Naive thymus-derived CD4-positive, alpha-beta T cell (primary cell): ENCODE data around the gene MPDU1. TPM values are rescaled to one million over a fixed set of nuclear protein-coding genes. Genes with fewer than 3 reads are reported as not detected.
A peak's percentile ranks its signal among the peaks of the same experiment; 100 is the strongest.

Source experiments
- ATAC-seq: fragments of 150-1000 bp; cut with Tn5 transposase; 2 replicates; pipeline ENCODE4 v1.10.0; 2021; ENCODE audit warnings: mild to moderate bottlenecking, moderate library complexity
- CTCF ChIA-PET: fragments of 350-600 bp; sonication (Branson Sonifier 250); formaldehyde crosslinking; loops from one replicate; lab custom pipeline; 2021; ENCODE audit warnings: antibody characterized with exemption; lab: Charles Lee
- POLR2A ChIA-PET: fragments of 350-600 bp; sonication (Branson Sonifier 250); formaldehyde crosslinking; loops from one replicate; lab custom pipeline; 2021; ENCODE audit warnings: antibody characterized with exemption, inconsistent platforms; lab: Charles Lee
- DNase-seq, 9 donors: peaks; one replicate each; pipeline versions ENCODE4 v3.0.0 to v3.0.0-alpha.2; 2020 to 2022; ENCODE audit warnings: mixed read lengths in 1 of 9
- H3K27ac ChIP-seq: one replicate; pipeline ENCODE4 v1.7.0; 2013; ENCODE audit warnings: mild to moderate bottlenecking, low read depth, low read length, moderate library complexity
- H3K27me3 ChIP-seq, 2 donors: one replicate each; pipeline ENCODE4 v1.7.0; 2013; ENCODE audit warnings: low read length in 2 of 2, mild to moderate bottlenecking in 2 of 2, moderate library complexity in 2 of 2; ENCODE audit not compliant: control insufficient read depth in 2 of 2, insufficient read depth in 2 of 2
- H3K36me3 ChIP-seq, 3 experiments: 1 replicate in 2 of 3; 2 replicates in 1 of 3; pipeline ENCODE4 v1.7.0; 2013; ENCODE audit warnings: low read length in 3 of 3, mild to moderate bottlenecking in 3 of 3, moderate library complexity in 1 of 3; ENCODE audit not compliant: insufficient read depth in 3 of 3, control insufficient read depth in 2 of 3
- H3K4me1 ChIP-seq, 2 donors: one replicate each; pipeline ENCODE4 v1.7.0; 2013; ENCODE audit warnings: low read length in 2 of 2, mild to moderate bottlenecking in 2 of 2, moderate library complexity in 1 of 2; ENCODE audit not compliant: control insufficient read depth in 2 of 2, insufficient read depth in 2 of 2
- H3K4me3 ChIP-seq: 2 replicates; pipeline ENCODE4 v1.7.0; 2013; ENCODE audit warnings: mild to moderate bottlenecking, low read length
- H3K9me3 ChIP-seq, 3 experiments: 1 replicate in 2 of 3; 2 replicates in 1 of 3; pipeline ENCODE4 v1.7.0; 2013; ENCODE audit warnings: low read length in 3 of 3; ENCODE audit not compliant: control insufficient read depth in 2 of 3
- H3K27ac Mint-ChIP-seq, 9 donors: one replicate each; pipeline ENCODE4 v1.8.0; 2020 to 2022; ENCODE audit warnings: mixed read lengths in 9 of 9, mild to moderate bottlenecking in 8 of 9, moderate library complexity in 5 of 9, inconsistent platforms in 2 of 9
- H3K27me3 Mint-ChIP-seq, 5 donors: one replicate each; pipeline ENCODE4 v1.8.0; 2021 to 2022; ENCODE audit warnings: mixed read lengths in 5 of 5, mild to moderate bottlenecking in 1 of 5
- H3K36me3 Mint-ChIP-seq, 5 donors: one replicate each; pipeline ENCODE4 v1.8.0; 2020 to 2022; ENCODE audit warnings: mixed read lengths in 5 of 5, mild to moderate bottlenecking in 3 of 5, inconsistent platforms in 1 of 5
- H3K4me1 Mint-ChIP-seq, 7 donors: one replicate each; pipeline ENCODE4 v1.8.0; 2020 to 2022; ENCODE audit warnings: mixed read lengths in 7 of 7, mild to moderate bottlenecking in 3 of 7, inconsistent platforms in 1 of 7
- H3K4me3 Mint-ChIP-seq, 10 donors: one replicate each; pipeline ENCODE4 v1.8.0; 2020 to 2022; ENCODE audit warnings: mild to moderate bottlenecking in 10 of 10, mixed read lengths in 10 of 10, moderate library complexity in 6 of 10, inconsistent platforms in 2 of 10
- H3K9me3 Mint-ChIP-seq, 11 donors: one replicate each; pipeline ENCODE4 v1.8.0; 2020 to 2022; ENCODE audit warnings: mixed read lengths in 11 of 11, mild to moderate bottlenecking in 4 of 11, inconsistent platforms in 1 of 11, moderate library complexity in 1 of 11
- intact Hi-C, 2 donors: fragments of 100-400 bp; cut with micrococcal nuclease; formaldehyde crosslinking; loops; one replicate each; pipeline ENCODE4 v1.15.1; 2023
- polyA plus RNA-seq, 2 donors: library from polyadenylated mRNA; unstranded; fragments of 300-500 nt; fragmentation: Illumina TruSeq; gene quantifications; one replicate each; pipeline ENCODE4 v1.2.3, GENCODE V29; 2021
- total RNA-seq, 6 experiments: library from RNA in 5 of 6; stranded (reverse) in 5 of 6; gene quantifications; 1 replicate in 5 of 6; 2 replicates in 1 of 6; pipeline ENCODE4 v1.2.3 and lab custom pipeline; 2021 to 2026

Gene MPDU1
- total and polyA plus RNA-seq, 7 experiments from 2014 or later = 25.4 to 79.8 (median 39.1) TPM

GRCh38 chr17:7558544-7559319 is 24.9 kb upstream of the MPDU1 start, which contains the start of gene TNFSF13:
Gene TNFSF13, plus strand, starts transcription at chr17:7558750. Its CDS starts 290 bp downstream, at chr17:7559040.
- peak within 1 kb of the TSS in 8 of 9 donors; percentile 71 to 95 (median 90) for H3K27ac Mint-ChIP-seq
- Histone ChIP-seq H3K4me3 (no peak within 1 kb of the TSS), H3K27me3 (no peaks in the 10 kb centered on the region), H3K9me3 (no peaks in the 10 kb centered on the region), H3K4me1 (peaks cover 18 to 64% of the 10 kb centered on the region in 2 donors), H3K36me3 (peaks cover 0 to 8% (median 0%) of the 10 kb centered on the region in 3 experiments), H3K27ac (peak within 1 kb of the TSS; percentile 53)
- DNase-seq (peak in 1 of 9 donors; percentile 10), ATAC-seq (no peak)
- ChIA-PET POLR2A (interaction anchor here (0.6 to 3.6 kb wide), 7 partner anchors 25 to 615 kb away, joined by 3 to 20 read pairs (median 4); partner anchors contain the start of genes MPDU1, TMEM102 and ZBTB4), CTCF (interaction anchor here (1.0 to 6.1 kb wide), 6 partner anchors 17 to 44 kb away, joined by 3 to 86 read pairs (median 4); no protein-coding TSS in a partner anchor)
- H3K36me3 Mint-ChIP-seq = peaks cover 0 to 32% (median 10%) of the 10 kb centered on the region in 5 donors
- no peaks in the 10 kb centered on the region for H3K9me3 Mint-ChIP-seq
- H3K27me3 Mint-ChIP-seq = peaks cover 0 to 2% (median 0%) of the 10 kb centered on the region in 5 donors
- intact Hi-C loops = no loop called here
- peaks cover 47 to 67% (median 57%) of the 10 kb centered on the region in 7 donors for H3K4me1 Mint-ChIP-seq
- peak within 1 kb of the TSS; percentile 19 to 93 (median 70) for H3K4me3 Mint-ChIP-seq

GRCh38 chr17:7559320-7560171 is 24.1 kb upstream of the MPDU1 start:
- peaks cover 0 to 16% (median 0%) of the 10 kb centered on the region in 3 experiments for H3K36me3 ChIP-seq
- ATAC-seq = no peak
- intact Hi-C loops = loop anchor here in 1 of 2 donors (1.0 kb wide), 1 partner anchor 203 kb away; no protein-coding TSS in a partner anchor
- H3K4me3 ChIP-seq = no peak overlapping the region
- POLR2A ChIA-PET = interaction anchor here (0.6 to 3.9 kb wide), 18 partner anchors 12 to 345 kb away, joined by 3 to 45 read pairs (median 8); partner anchors contain the start of genes FXR2, MPDU1, POLR2A and SOX15
- Mint-ChIP-seq H3K36me3 (peaks cover 0 to 31% (median 10%) of the 10 kb centered on the region in 5 donors), H3K9me3 (no peaks in the 10 kb centered on the region), H3K4me1 (peaks cover 46 to 68% (median 58%) of the 10 kb centered on the region in 7 donors), H3K27me3 (peaks cover 0 to 2% (median 0%) of the 10 kb centered on the region in 5 donors), H3K4me3 (peak overlapping the region; percentile 29 to 97 (median 93)), H3K27ac (peak overlapping the region; percentile 49 to 100 (median 95))
- CTCF ChIA-PET = interaction anchor here (1.0 to 6.1 kb wide), 19 partner anchors 7 to 224 kb away, joined by 3 to 86 read pairs (median 11); partner anchors contain the start of genes MPDU1, TNFSF12, TP53 and WRAP53
- peaks cover 17 to 64% of the 10 kb centered on the region in 2 donors for H3K4me1 ChIP-seq
- H3K27me3 ChIP-seq = no peaks in the 10 kb centered on the region
- DNase-seq = peak in 1 of 9 donors; percentile 6
- peak overlapping the region; percentile 92 for H3K27ac ChIP-seq
- H3K9me3 ChIP-seq = no peaks in the 10 kb centered on the region

- POLR2A ChIA-PET = interaction anchor here (0.6 to 3.9 kb wide), 25 partner anchors 8 to 205 kb away, joined by 3 to 45 read pairs (median 8); partner anchors contain the start of genes FXR2, MPDU1, POLR2A and SOX15
- peaks cover 0 to 2% (median 0%) of the 10 kb centered on the region in 5 donors for H3K27me3 Mint-ChIP-seq
- ATAC-seq = peak; percentile 44
Measured at GRCh38 chr17:7560172-7561027, 23.3 kb upstream of the MPDU1 start.

GRCh38 chr17:7561028-7561575 is 22.6 kb upstream of the MPDU1 start:
- peaks cover 0 to 2% (median 0%) of the 10 kb centered on the region in 5 donors for H3K27me3 Mint-ChIP-seq
- no peaks in the 10 kb centered on the region for H3K9me3 ChIP-seq
- peak overlapping the region; percentile 96 for H3K4me3 ChIP-seq
- peaks cover 33 to 55% (median 49%) of the 10 kb centered on the region in 7 donors for H3K4me1 Mint-ChIP-seq
- H3K27me3 ChIP-seq = no peaks in the 10 kb centered on the region
- peaks cover 0 to 23% (median 4%) of the 10 kb centered on the region in 5 donors for H3K36me3 Mint-ChIP-seq
- H3K4me1 ChIP-seq = peaks cover 17 to 54% of the 10 kb centered on the region in 2 donors
- H3K36me3 ChIP-seq = peaks cover 6 to 31% (median 9%) of the 10 kb centered on the region in 3 experiments
- ATAC-seq (peak; percentile 76), DNase-seq (peak; percentile 60 to 86 (median 71))
- POLR2A ChIA-PET = interaction anchor here (0.6 to 3.9 kb wide), 26 partner anchors 9 to 205 kb away, joined by 3 to 45 read pairs (median 7); partner anchors contain the start of genes FXR2, MPDU1, POLR2A and SOX15
- H3K4me3 Mint-ChIP-seq = peak overlapping the region; percentile 87 to 97 (median 93)
- intact Hi-C loops = loop anchor here (1.0 kb wide), 22 partner anchors 9 to 309 kb away; partner anchors contain the start of genes ELP5 (in 2 of the 2), POLR2A (in 2 of the 2), EIF5A (in 1 of the 2) and FXR2 (in 1 of the 2)
- H3K27ac Mint-ChIP-seq = peak overlapping the region; percentile 90 to 100 (median 96)
- CTCF ChIA-PET = interaction anchor here (0.5 to 6.1 kb wide), 37 partner anchors 9 to 278 kb away, joined by 3 to 86 read pairs (median 5); partner anchors contain the start of genes MPDU1, PLSCR3, SOX15 and TNFSF12
- H3K9me3 Mint-ChIP-seq = no peaks in the 10 kb centered on the region
- peak overlapping the region; percentile 92 for H3K27ac ChIP-seq

More at GRCh38 chr17:7560172-7561027, 23.3 kb upstream of the MPDU1 start:
- Histone ChIP-seq H3K27ac (peak overlapping the region; percentile 92), H3K4me3 (peak overlapping the region; percentile 96), H3K27me3 (no peaks in the 10 kb centered on the region), H3K9me3 (no peaks in the 10 kb centered on the region), H3K4me1 (peaks cover 17 to 58% of the 10 kb centered on the region in 2 donors), H3K36me3 (peaks cover 4 to 24% (median 6%) of the 10 kb centered on the region in 3 experiments)
- Mint-ChIP-seq H3K27ac (peak overlapping the region; percentile 90 to 100 (median 96)), H3K9me3 (no peaks in the 10 kb centered on the region), H3K4me1 (peaks cover 37 to 60% (median 53%) of the 10 kb centered on the region in 7 donors), H3K4me3 (peak overlapping the region; percentile 87 to 97 (median 93)), H3K36me3 (peaks cover 0 to 26% (median 8%) of the 10 kb centered on the region in 5 donors)
- CTCF ChIA-PET = interaction anchor here (0.5 to 6.1 kb wide), 33 partner anchors 8 to 254 kb away, joined by 3 to 86 read pairs (median 5); partner anchors contain the start of genes MPDU1, PLSCR3, SOX15 and TNFSF12
- intact Hi-C loops = loop anchor here (1.0 kb wide), 22 partner anchors 8 to 308 kb away; partner anchors contain the start of genes ELP5 (in 2 of the 2), POLR2A (in 2 of the 2), EIF5A (in 1 of the 2) and FXR2 (in 1 of the 2)
- peak in 6 of 9 donors; percentile 27 to 69 (median 44) for DNase-seq
